Measurements from ENCODE around the gene ACAD8. TPM values are rescaled to one million over a fixed set of nuclear protein-coding genes. Genes with fewer than 3 reads are reported as not detected.

The ACAD8 gene
- total and polyA plus RNA-seq, 2 of the 8 experiments (the other 6 are each of a cell fraction or from before 2014, with no cell fraction given): 45.8 to 52.7 TPM

- no peak overlapping the region for H3K18ac ChIP-seq (ENCODE audit: extremely low read depth, low read length)
- peaks cover 0 to 43% of the 10 kb centered on the region in 2 experiments; a peak in 2 of 4 replicates for H3K79me2 ChIP-seq (ENCODE audit: control insufficient read depth in 1 of 2, insufficient read depth in 2 of 2, low read length in 2 of 2)
- FAIRE-seq: no peak
- no peak overlapping the region for H3K23ac ChIP-seq (ENCODE audit: insufficient read length)
- no peak overlapping the region for H2BK5ac ChIP-seq (ENCODE audit: low read depth, low read length)
- H3K56ac ChIP-seq (replicated peaks; ENCODE audit: insufficient read length, low read depth, low read length): no peak overlapping the region
- H2BK15ac ChIP-seq (ENCODE audit: low read length): no peak overlapping the region
- no peak overlapping the region for H3K14ac ChIP-seq (ENCODE audit: insufficient read length)
- H4K20me1 ChIP-seq (replicated peaks in 1 of 2; ENCODE audit: control insufficient read depth in 1 of 2, insufficient read depth in 2 of 2, low read length in 2 of 2): peaks cover 0 to 2% of the 10 kb centered on the region in 2 experiments
- H3K9me3 ChIP-seq (ENCODE audit: insufficient read depth in 2 of 2, low read depth in 1 of 2, low read length in 1 of 2): no peaks in the 10 kb centered on the region
- no peak overlapping the region for H2BK12ac ChIP-seq (ENCODE audit: low read depth, low read length)
- H3K4me2 ChIP-seq (ENCODE audit: insufficient read depth in 1 of 2, low read depth in 2 of 2, low read length in 2 of 2): no peak overlapping the region
- H4K91ac ChIP-seq (replicated peaks; ENCODE audit: insufficient read length, low read length): no peak overlapping the region
- no peaks in the 10 kb centered on the region for H3K4me1 ChIP-seq (replicated peaks in 1 of 4; ENCODE audit: control insufficient read depth in 3 of 4, insufficient read depth in 4 of 4, low read length in 3 of 4)
- POLR2A ChIA-PET (ENCODE audit: partially characterized antibody): no interaction called here
- H3K23me2 ChIP-seq (ENCODE audit: low read depth, low read length): no peaks in the 10 kb centered on the region; the same call in 1 of the 2 replicates
- H4K5ac ChIP-seq (ENCODE audit: insufficient read length, low read depth, low read length): no peak overlapping the region
- DNase-seq (ENCODE audit: low read depth in 1 of 2, low spot score in 2 of 2): no peak
- no peak overlapping the region for H2AFZ ChIP-seq (ENCODE audit: low read length)
- no peak overlapping the region for H3K9ac ChIP-seq (replicated peaks in 1 of 4; ENCODE audit: extremely low read depth in 1 of 4, low read depth in 3 of 4, low read length in 3 of 4)
- no peak overlapping the region for H3K27ac ChIP-seq (ENCODE audit: low read depth, low read length)
- TF ChIP-seq USF2 (IDR thresholded peaks at IDR 0.05; ENCODE audit: low read length): no peak
- TF ChIP-seq PHF8 (conservative IDR thresholded peaks at IDR 0.05; ENCODE audit: low read depth, low read length): no peak
- H3K4ac ChIP-seq (replicated peaks; ENCODE audit: insufficient read length, low read depth, low read length): no peak overlapping the region
- peaks cover 7 to 36% (median 16%) of the 10 kb centered on the region in 4 experiments for H3K36me3 ChIP-seq (ENCODE audit: control insufficient read depth in 2 of 4, insufficient read depth in 4 of 4, low read length in 3 of 4)
- no peak overlapping the region for H2AK5ac ChIP-seq (ENCODE audit: low read depth, low read length)
- CTCF ChIA-PET (ENCODE audit: partially characterized antibody): no interaction called here
- no peak overlapping the region for H2BK120ac ChIP-seq (replicated peaks; ENCODE audit: low read depth, low read length)
- no peak overlapping the region for H4K8ac ChIP-seq (ENCODE audit: extremely low read depth, insufficient read depth, low read length)
- 91% methylated on average over 3 of the region's 3 CpGs; no CpG with 5 or more reads in 1 of the 2 experiments for WGBS, 2 experiments (ENCODE audit: extremely low coverage in 1 of 2, insufficient coverage in 1 of 2, insufficient read length in 1 of 2, insufficient replicate concordance in 2 of 2, low coverage in 1 of 2, low lambda C conversion rate in 2 of 2, missing lambda C conversion rate in 1 of 2)
- H3K27me3 ChIP-seq (replicated peaks in 1 of 4; ENCODE audit: control insufficient read depth in 3 of 4, extremely low read depth in 1 of 4, insufficient read depth in 3 of 4, low read length in 3 of 4): no peaks in the 10 kb centered on the region
- no peak overlapping the region for H3K4me3 ChIP-seq (ENCODE audit: extremely low read depth in 1 of 4, insufficient read depth in 2 of 4, low read depth in 3 of 4, low read length in 4 of 4)
- peaks cover 7% of the 10 kb centered on the region; the same call in 1 of the 2 replicates for H3K79me1 ChIP-seq (ENCODE audit: low read depth, low read length)
- no peak overlapping the region for H2BK20ac ChIP-seq (ENCODE audit: low read length)
Measured at GRCh38 chr11:134216816-134217215, 36.6 kb upstream of the ACAD8 start.

Data from H1 (cell line).